ENCODE results near the gene ZC3H7B.

DNA sequence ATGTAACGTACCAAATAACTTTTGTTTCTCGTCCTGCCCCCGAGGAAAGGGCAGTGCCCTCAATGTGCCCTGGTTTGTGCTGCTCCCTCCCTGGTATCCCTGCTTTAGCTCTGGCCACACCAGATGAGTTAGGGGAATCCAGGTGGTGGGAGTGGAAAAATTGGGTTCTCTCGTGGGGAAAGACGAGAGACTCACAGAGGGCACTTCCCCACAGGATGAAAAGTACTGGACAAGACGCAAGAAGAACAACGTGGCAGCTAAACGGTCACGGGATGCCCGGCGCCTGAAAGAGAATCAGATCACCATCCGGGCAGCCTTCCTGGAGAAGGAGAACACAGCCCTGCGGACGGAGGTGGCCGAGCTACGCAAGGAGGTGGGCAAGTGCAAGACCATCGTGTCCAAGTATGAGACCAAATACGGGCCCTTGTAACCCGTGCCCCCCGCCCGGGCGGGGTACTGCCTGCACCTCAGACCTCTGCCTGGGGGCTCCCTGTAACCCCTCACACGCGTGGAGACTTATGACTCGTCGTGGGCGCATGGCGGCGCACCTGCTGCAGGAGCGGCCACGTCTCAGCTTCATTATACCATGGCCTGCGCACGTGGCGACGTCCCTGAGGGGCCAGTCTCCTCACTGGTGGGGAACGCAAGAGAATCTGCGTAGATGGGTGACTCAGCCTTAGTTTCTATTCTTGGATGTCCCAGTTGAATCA is 94.4 kb downstream of the ZC3H7B start:
- TF ChIP-seq, protein P1, sequence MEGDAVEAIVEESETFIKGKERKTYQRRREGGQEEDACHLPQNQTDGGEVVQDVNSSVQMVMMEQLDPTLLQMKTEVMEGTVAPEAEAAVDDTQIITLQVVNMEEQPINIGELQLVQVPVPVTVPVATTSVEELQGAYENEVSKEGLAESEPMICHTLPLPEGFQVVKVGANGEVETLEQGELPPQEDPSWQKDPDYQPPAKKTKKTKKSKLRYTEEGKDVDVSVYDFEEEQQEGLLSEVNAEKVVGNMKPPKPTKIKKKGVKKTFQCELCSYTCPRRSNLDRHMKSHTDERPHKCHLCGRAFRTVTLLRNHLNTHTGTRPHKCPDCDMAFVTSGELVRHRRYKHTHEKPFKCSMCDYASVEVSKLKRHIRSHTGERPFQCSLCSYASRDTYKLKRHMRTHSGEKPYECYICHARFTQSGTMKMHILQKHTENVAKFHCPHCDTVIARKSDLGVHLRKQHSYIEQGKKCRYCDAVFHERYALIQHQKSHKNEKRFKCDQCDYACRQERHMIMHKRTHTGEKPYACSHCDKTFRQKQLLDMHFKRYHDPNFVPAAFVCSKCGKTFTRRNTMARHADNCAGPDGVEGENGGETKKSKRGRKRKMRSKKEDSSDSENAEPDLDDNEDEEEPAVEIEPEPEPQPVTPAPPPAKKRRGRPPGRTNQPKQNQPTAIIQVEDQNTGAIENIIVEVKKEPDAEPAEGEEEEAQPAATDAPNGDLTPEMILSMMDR (conservative IDR thresholded peaks at IDR 0.05), result no peak
- TF ChIP-seq EZH2 (IDR thresholded peaks at IDR 0.05; ENCODE audit: low read depth), result no peak

Data from PC-9 (cell line).